NCI-H1694 (cell line): Measurements from ENCODE around the gene EGR4.

ENCODE experiments used
- DNase-seq: peaks from one replicate; lab custom pipeline; 2025; lab: John Stamatoyannopoulos, UW

EGR4 gene

DNA sequence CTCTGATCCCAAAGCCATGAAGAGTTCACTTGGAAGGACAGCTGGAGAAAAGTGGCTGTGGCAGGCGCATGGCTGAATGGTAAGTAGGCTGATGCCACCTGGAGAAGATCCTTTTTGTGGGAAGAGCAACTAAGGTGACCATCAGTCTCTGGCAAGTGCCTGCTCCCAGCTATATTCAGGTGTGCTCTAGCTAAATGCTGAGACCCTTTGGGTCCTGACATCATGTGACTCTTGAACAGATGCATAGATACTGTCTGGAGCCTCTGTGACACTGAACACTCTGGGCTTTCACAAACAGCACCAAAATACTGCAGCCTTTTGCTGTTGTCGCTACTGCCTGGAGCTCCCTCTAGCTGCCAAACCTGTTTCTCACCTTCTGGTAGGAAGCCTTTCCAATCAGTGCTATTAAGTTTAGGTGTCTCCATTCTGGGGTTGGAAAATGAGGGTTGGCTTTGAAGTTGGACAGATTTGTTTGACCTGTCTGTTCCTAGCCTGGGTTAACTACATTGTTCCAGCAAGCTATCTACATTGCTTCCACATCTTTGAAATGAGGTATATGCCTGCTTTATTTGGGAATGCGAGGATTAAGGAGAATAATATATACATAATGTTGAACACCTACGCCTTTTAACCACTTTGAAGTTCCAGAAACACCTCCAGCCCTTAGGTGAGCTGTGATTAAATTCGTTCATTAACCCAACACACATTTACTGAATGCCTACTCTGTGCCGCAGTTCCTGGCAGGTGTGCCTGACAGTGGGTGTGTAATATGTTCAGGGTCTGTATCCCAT is 3.1 kb downstream of the EGR4 start:
- peak; percentile 59 for DNase-seq

DNA sequence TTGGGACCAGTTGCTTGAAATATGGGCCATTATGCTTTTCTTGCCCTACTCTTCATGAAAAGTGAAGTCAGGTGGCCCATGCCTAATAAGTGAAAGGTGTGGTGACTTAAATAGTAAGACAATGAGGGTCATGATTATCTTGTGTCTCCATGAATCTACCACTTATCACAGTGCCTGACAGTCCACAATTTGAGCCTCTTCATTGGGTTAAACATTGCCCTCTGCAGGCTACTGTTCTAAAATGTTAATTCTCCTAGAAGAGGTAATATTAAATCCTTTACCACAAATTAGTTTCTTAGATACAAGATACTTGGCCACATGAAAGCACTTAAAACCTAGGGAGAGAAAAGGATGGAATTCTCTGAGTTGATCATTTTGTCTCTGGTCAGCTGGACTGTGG is 4.0 kb downstream of the EGR4 start:
- DNase-seq = no peak

- DNase-seq = no peak
Measured at GRCh38 chr2:73286134-73286655, 7.2 kb downstream of the EGR4 start.

DNA sequence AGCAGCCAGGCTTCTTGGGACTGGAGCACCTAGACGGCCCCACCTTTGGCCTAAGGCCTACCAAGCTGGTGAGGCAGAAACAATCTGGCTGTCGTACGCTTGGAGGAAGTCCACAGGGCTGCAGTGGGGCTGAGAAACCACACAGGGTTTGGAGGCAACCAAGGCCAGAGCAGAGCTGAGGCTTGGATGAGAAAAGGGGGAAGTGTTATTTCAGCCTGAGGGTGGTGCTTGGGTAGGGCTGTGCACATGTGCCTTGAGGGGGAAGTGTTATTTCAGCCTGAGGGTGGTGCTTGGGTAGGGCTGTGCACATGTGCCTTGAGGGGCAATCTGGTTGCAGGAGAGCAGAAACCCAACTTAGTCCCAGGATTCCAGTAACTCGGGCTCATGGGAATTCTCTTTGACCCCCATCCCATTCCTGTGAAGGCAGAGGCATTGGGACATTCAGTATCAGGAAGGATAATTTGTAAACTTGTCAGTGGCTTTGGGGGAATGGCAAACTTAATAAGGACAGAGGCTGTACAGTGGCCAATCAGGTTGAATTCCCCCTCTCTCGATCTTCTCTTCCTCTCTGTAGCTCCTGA is 8.1 kb downstream of the EGR4 start:
- no peak for DNase-seq

GRCh38 chr2:73284296-73285158 is 8.8 kb downstream of the EGR4 start, which contains the start of gene FBXO41:
Gene FBXO41, minus strand, starts transcription at chr2:73284478. Its CDS starts 14,848 bp downstream, at chr2:73269630.
- DNase-seq = no peak

- no peak for DNase-seq
Measured at GRCh38 chr2:73283545-73284295, 9.6 kb downstream of the EGR4 start.

DNA sequence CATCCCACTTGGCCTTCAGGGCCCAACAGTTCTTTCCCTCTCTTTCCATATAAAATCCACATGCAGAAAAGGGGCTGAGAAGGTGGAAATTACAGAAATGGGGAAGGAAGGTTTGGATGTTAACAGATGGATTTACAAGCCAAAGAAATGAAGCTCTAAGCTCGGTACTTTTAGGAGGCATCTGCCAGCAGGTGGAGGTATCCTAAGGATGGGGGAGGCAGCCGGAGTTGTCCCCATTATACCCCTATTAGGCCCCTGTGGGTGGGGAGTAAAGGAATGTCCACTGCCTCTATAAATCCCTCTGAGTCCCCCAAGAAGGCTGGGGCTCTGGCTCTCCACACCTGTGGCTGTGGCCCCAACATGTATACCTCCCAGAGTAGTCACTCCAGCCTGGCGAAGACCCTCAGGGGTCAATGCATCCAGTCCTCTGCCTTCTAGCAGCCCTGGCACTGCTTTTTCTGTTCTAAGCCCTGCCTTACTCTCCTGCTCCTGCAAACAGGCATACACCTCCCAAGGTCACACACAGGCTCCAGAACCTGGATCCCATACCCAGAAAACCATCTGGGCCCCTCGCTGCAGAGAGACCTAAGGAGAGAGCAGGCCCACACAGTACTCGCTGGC is 10.3 kb downstream of the EGR4 start:
- no peak for DNase-seq

DNA sequence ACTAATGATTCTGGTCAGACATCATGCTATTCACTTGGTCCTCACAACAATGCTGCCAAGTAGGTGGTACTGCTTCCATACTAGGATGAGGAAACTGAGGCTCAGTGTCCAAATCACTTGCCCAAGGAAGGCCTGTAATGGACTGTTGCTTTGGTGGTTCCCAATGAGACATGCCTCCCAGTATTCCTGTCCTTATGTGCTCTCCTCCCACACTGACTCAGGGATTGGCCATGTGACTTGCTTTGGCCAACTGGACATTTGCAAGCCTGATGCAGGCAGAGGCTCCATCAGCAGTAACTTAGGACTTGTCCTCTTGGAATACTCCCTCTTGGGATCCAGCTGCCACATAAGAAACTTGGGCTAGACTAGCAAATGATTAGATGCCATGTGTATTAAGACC is 12.1 kb downstream of the EGR4 start:
- no peak for DNase-seq

GRCh38 chr2:73279852-73280251 is 13.5 kb downstream of the EGR4 start:
- DNase-seq = no peak

- no peak for DNase-seq
Measured at GRCh38 chr2:73272270-73272669, 21.1 kb downstream of the EGR4 start.

GRCh38 chr2:73269686-73270465 is 23.5 kb downstream of the EGR4 start:
- DNase-seq = no peak

DNA sequence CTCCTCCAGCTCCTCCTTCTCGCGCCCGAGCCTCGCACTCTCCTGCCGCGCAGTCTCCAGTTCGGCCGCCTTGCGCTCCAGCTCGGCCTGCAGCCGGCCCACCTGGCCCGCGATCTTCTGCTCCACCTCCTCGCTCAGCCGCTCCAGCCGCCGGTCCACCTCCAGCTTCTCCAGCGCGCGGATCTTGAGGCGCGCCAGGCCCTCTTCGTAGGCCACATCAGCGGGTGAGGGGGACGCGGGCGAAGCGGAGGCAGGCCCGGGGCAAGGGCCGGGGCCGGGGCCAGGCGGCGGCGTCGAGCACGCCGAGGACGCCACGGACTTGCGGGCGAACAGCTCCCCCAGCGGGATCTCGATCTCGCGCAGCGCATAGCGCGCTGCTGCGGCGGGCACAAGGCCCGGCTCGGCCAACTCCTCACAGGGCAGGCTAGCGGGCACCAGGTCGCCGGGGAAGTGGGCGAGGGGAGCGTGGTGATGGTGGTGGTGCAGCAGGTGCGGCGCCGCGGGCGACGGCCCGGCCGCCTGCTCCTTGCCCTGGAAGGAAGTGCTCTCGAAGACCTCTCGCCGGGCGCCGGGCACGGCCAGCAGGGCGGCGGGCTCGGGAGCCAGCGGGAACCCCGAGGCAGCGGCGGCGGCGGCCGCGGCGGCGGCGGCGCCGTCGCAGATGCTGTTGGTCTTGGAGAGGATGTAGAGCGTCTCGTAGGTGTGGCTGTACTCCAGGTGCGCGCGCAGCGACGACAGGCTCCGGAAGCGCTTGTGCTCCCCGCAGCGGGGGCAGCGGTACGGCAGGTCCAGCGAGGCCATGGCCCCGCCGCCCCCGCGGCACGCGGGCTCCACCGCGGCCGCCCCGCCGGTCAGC is 24.3 kb downstream of the EGR4 start:
- no peak for DNase-seq

DNA sequence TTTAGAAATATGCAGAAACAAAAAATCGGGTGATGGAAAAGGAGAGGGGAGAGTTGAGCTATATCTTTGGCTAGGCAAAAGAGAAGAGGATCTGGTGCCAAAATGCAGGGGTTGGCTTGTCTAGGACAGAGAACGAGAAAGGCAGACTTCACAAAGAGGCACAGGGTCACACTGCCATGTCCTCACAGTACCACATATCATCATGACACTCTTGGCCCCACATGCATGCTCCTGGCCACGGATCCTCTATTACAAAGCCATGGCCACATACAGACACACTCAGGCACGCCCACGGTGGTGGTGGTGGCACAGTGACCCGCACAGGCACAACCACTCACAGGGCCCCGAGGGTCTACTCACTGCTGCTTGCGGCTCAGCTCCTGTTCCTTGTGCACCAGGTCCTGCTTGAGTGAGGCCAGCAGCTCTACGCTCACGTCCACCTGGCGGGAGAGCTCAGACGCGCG is 24.9 kb downstream of the EGR4 start:
- no peak for DNase-seq

GRCh38 chr2:73267008-73267407 is 26.3 kb downstream of the EGR4 start:
- no peak for DNase-seq

DNA sequence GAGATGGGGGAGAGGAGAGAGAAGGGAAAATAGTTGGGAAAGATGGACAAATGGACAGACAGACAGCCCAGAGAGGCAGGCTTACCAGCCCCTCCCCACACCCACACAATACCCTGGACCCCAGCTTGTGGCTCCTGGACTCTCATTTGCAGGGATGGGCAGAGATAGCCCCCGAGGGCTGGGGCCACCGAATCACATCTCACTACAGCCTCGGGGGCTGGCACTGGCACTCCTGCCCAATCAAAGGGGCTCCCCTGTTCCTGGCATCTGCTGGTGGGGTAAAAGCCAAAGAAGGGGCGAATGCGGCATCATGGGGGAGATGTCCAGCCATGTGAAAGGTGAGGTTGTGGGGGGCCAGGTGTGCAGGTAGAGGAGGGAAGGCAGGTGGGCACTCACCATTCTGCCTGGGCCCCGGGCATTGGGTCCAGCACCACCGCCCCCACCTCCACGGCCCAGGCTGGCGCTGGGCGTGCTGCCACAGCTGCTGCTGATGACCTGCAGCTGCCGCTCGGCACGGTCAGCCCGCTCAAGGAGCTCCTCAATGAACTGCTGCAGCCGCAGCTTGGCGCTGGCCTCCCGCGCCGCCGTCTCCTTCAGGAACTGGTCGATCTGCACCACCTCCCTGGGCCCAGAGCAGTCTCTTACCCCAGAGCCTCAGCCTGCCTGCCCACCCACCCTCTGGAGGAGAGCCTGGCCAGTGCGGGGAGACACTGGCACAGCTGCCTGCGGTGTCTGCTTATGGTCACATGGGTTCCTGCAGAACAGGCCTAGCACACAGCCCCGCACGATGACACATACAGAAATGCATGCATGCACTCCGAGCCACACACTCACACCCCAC is 27.1 kb downstream of the EGR4 start:
- no peak for DNase-seq

DNA sequence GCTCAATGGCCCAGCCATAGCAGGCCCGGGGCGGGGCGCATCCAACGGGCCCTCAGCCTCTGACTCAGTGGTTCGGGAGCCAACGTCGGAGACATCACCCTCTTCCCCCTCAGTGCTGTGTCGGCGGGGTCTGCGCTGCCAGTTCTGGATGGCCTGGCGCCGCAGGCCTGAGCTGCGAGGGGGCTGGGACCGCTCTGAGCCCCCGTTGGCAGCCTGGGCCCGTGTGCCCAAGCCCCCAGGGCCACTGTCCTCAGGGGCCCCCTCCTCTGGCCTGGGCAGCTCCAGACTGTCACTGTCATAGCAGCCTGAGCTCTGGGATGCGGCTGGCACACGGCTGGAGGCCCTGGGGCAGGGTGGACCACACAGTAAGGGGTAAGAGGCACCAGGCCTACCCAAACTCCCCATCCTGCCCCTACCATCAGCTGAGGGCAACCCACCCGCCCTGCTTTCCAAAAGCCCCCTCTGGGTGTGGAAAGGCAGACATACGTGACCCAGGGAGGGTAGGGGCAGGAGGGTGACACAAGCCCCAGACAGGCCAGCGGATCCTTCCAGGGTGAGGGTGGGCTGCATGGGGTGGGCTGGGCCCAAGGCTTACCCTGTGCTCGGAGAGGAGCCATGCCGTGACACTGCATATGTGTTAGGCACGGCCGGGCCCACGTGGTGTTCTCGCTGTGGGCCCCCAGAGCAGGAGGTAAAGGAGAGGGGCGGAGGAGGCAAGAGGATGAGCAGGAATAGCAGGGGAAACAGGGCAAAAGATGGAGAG is 27.9 kb downstream of the EGR4 start:
- DNase-seq = no peak

- DNase-seq = no peak
Measured at GRCh38 chr2:73264783-73265182, 28.6 kb downstream of the EGR4 start.

- no peak for DNase-seq
Measured at GRCh38 chr2:73264332-73264606, 29.1 kb downstream of the EGR4 start.
